Measurements from ENCODE around the gene PNPO. TPM values are rescaled to one million over a fixed set of nuclear protein-coding genes. Genes with fewer than 3 reads are reported as not detected.

Gene PNPO
- polyA plus RNA-seq, 1 of the 3 experiments (the other 2 are of a cell fraction) = 26.1 TPM

- Histone ChIP-seq H3K9me3 (no peaks in the 10 kb centered on the region), H3K4me1 (ENCODE audit: control insufficient read depth in 1 of 2, insufficient read depth in 2 of 2, low read depth in 1 of 2, low read length in 1 of 2) (peaks cover under 1 to 69% of the 10 kb centered on the region in 2 experiments; a peak in 2 of 4 replicates), H2AFZ (ENCODE audit: low read depth) (no peak overlapping the region), H3K4me3 (ENCODE audit: low read depth in 2 of 2, low read length in 1 of 2) (no peak overlapping the region), H3K9ac (no peak overlapping the region), H4K20me1 (ENCODE audit: insufficient read depth) (no peaks in the 10 kb centered on the region), H3K9me2 (no peaks in the 10 kb centered on the region), H3F3A (replicated peaks; ENCODE audit: insufficient read depth) (no peaks in the 10 kb centered on the region), H3K27ac (ENCODE audit: low read depth in 2 of 2, low read length in 1 of 2) (peak overlapping the region in 1 of 2 experiments; percentile 94; a peak in 2 of 4 replicates), H3K36me3 (replicated peaks in 1 of 2; ENCODE audit: control insufficient read depth in 1 of 2, insufficient read depth in 2 of 2, low read length in 1 of 2) (no peaks in the 10 kb centered on the region), H3K27me3 (ENCODE audit: insufficient read depth) (no peaks in the 10 kb centered on the region), H3K4me2 (no peak overlapping the region), H3K79me2 (ENCODE audit: insufficient read depth) (no peaks in the 10 kb centered on the region)
- CTCF ChIA-PET = interaction anchor here (0.9 to 41.8 kb wide), 8 partner anchors 9 to 55 kb away, joined by 3 to 1752 read pairs (median 4); partner anchors contain the start of gene CDK5RAP3
- 86% methylated on average over 5 of the region's 5 CpGs for WGBS (ENCODE audit: low lambda C conversion rate)
- TF ChIP-seq GATA2 (CRISPR knock-in tag; IDR thresholded peaks at IDR 0.05) = peak; percentile 7; the same call in 1 of the 2 replicates
- no peak for TF ChIP-seq GABPA (IDR thresholded peaks at IDR 0.05; ENCODE audit: low read depth)
- TF ChIP-seq IRF3 (IDR thresholded peaks at IDR 0.05; ENCODE audit: low read depth, low read length) = no peak
- POLR2A ChIA-PET = interaction anchor here (1.5 to 5.0 kb wide), 4 partner anchors 9 to 24 kb away, joined by 4 to 44 read pairs (median 26); no protein-coding TSS in a partner anchor
- DNase-seq = no peak
These were observed 52.6 kb downstream of the PNPO start for GRCh38 chr17:47993964-47994363.

GRCh38 chr17:47994724-47995123 is 53.4 kb downstream of the PNPO start:
- WGBS (ENCODE audit: low lambda C conversion rate) = 81% methylated on average over 3 of the region's 4 CpGs
- ChIA-PET POLR2A (interaction anchor here (1.5 to 5.0 kb wide), 5 partner anchors 8 to 24 kb away, joined by 4 to 44 read pairs (median 25); no protein-coding TSS in a partner anchor), CTCF (interaction anchor here (1.0 to 41.8 kb wide), 6 partner anchors 9 to 54 kb away, joined by 3 to 1752 read pairs (median 10); partner anchors contain the start of gene CDK5RAP3)
- no peak overlapping the region for H3K9ac ChIP-seq
- H3K9me2 ChIP-seq = no peaks in the 10 kb centered on the region
- H3K27ac ChIP-seq (ENCODE audit: low read depth in 2 of 2, low read length in 1 of 2) = peak overlapping the region in 1 of 2 experiments; percentile 94; a peak in 2 of 4 replicates
- H3K79me2 ChIP-seq (ENCODE audit: insufficient read depth) = no peaks in the 10 kb centered on the region
- H3K4me2 ChIP-seq = no peak overlapping the region
- no peak overlapping the region for H2AFZ ChIP-seq (ENCODE audit: low read depth)
- no peak for DNase-seq
- no peaks in the 10 kb centered on the region for H3K9me3 ChIP-seq
- no peak overlapping the region for H3K4me3 ChIP-seq (ENCODE audit: low read depth in 2 of 2, low read length in 1 of 2)
- no peaks in the 10 kb centered on the region for H4K20me1 ChIP-seq (ENCODE audit: insufficient read depth)
- H3F3A ChIP-seq (replicated peaks; ENCODE audit: insufficient read depth) = no peaks in the 10 kb centered on the region
- no peaks in the 10 kb centered on the region for H3K36me3 ChIP-seq (replicated peaks in 1 of 2; ENCODE audit: control insufficient read depth in 1 of 2, insufficient read depth in 2 of 2, low read length in 1 of 2)
- no peaks in the 10 kb centered on the region for H3K27me3 ChIP-seq (ENCODE audit: insufficient read depth)
- H3K4me1 ChIP-seq (ENCODE audit: control insufficient read depth in 1 of 2, insufficient read depth in 2 of 2, low read depth in 1 of 2, low read length in 1 of 2) = peaks cover 8 to 72% of the 10 kb centered on the region in 2 experiments; a peak in 3 of 4 replicates
- no peak for TF ChIP-seq ZBTB33 (IDR thresholded peaks at IDR 0.05; ENCODE audit: borderline replicate concordance, low read depth)
- no peak for TF ChIP-seq MEF2A (IDR thresholded peaks at IDR 0.05; ENCODE audit: borderline replicate concordance, low read depth)
- TF ChIP-seq TAF1 (IDR thresholded peaks at IDR 0.05; ENCODE audit: borderline replicate concordance, low read depth, low read length) = no peak
- TF ChIP-seq RFX5 (IDR thresholded peaks at IDR 0.05; ENCODE audit: low read length) = no peak
- TF ChIP-seq FOSL2 (IDR thresholded peaks at IDR 0.05; ENCODE audit: borderline replicate concordance, low read depth) = no peak
- no peak for TF ChIP-seq SIN3A (IDR thresholded peaks at IDR 0.05; ENCODE audit: borderline replicate concordance, low read depth, low read length)
- TF ChIP-seq TEAD4 (IDR thresholded peaks at IDR 0.05; ENCODE audit: borderline replicate concordance, insufficient read depth) = no peak
- TF ChIP-seq NRF1 (IDR thresholded peaks at IDR 0.05; ENCODE audit: low read depth, low read length) = no peak
- no peak for TF ChIP-seq JUND (IDR thresholded peaks at IDR 0.05)
- no peak for TF ChIP-seq USF2 (IDR thresholded peaks at IDR 0.05; ENCODE audit: borderline replicate concordance, low read depth, low read length)
- TF ChIP-seq RXRA (IDR thresholded peaks at IDR 0.05; ENCODE audit: borderline replicate concordance, low read depth) = no peak
- no peak for TF ChIP-seq REST (IDR thresholded peaks at IDR 0.05; ENCODE audit: low read depth, low read length)
- TF ChIP-seq USF1 (IDR thresholded peaks at IDR 0.05; ENCODE audit: borderline replicate concordance, low read depth) = no peak
- TF ChIP-seq GABPA (IDR thresholded peaks at IDR 0.05; ENCODE audit: low read depth) = no peak
